HUDEP-2 (cell line): ENCODE results near the gene TBCB.
"Not testable (repeated sequence)": the region's sequence is repeated elsewhere in the genome, so short reads cannot be mapped to it uniquely, and the experiment has no call there.

Experiments
- DNase-seq, 76 experiments: peaks; one replicate each; lab custom pipeline; 2025; ENCODE audit not compliant: unreplicated experiment in 76 of 76; lab: John Stamatoyannopoulos, UW

TBCB gene, protein sequence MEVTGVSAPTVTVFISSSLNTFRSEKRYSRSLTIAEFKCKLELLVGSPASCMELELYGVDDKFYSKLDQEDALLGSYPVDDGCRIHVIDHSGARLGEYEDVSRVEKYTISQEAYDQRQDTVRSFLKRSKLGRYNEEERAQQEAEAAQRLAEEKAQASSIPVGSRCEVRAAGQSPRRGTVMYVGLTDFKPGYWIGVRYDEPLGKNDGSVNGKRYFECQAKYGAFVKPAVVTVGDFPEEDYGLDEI

DNA sequence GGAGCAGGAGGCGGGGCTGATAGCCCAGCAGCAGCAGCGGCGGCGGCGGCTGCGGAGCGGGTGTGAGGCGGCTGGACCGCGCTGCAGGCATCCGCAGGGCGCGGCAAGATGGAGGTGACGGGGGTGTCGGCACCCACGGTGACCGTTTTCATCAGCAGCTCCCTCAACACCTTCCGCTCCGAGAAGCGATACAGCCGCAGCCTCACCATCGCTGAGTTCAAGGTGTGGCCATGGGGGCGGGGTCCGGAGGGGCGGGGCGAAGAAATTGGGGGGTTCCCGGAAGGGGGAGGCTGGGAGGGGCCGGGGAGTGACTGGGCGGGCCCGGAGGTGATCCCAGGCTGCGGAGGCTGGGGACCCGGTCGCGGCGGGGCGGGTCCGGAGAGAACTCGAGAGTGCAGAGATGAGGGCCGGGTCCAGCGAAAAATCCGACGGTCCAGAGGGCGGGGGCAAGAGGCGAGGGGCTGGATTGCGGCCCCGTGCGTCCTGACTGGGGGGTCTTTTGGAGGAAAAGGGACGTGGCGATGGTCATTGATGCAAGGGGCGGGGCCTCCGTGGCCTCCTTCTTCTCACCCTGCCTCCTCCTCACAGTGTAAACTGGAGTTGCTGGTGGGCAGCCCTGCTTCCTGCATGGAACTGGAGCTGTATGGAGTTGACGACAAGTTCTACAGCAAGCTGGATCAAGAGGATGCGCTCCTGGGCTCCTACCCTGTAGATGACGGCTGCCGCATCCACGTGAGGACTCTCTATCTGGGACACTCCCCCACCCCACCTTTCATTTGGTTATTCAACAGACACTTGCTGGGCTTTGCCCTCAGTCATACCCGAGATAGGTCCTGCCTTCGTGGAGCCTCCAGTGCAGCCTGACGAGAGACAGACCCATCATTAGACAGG, at the start of gene TBCB:
TSS of gene TBCB (plus strand) at position 16 of the 891 bp plus-strand sequence. CDS start at position 109, 93 bp downstream.
- peak in 44 of 76 experiments; percentile 33 to 95 (median 87) for DNase-seq

DNA sequence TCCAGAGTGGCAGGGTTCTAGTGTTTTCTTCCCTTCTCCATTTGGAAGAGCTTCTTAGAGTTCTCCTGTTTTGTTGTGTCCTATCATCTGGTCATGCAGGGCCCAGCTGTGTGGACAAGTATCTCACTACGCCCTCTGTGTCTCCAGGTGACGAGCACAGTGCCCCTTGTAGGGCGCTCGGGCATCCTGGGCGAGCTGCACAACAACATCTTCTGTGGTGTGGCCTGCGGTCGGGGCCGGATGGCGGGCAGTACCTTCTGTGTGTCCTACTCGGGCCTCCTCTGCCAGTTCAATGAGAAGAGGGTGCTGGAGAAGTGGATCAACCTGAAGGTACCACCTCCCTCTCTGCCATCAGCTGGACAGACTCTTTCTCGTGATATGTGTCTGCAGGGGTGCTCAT, 47.6 kb upstream of the TBCB start:
- DNase-seq = no peak

DNA sequence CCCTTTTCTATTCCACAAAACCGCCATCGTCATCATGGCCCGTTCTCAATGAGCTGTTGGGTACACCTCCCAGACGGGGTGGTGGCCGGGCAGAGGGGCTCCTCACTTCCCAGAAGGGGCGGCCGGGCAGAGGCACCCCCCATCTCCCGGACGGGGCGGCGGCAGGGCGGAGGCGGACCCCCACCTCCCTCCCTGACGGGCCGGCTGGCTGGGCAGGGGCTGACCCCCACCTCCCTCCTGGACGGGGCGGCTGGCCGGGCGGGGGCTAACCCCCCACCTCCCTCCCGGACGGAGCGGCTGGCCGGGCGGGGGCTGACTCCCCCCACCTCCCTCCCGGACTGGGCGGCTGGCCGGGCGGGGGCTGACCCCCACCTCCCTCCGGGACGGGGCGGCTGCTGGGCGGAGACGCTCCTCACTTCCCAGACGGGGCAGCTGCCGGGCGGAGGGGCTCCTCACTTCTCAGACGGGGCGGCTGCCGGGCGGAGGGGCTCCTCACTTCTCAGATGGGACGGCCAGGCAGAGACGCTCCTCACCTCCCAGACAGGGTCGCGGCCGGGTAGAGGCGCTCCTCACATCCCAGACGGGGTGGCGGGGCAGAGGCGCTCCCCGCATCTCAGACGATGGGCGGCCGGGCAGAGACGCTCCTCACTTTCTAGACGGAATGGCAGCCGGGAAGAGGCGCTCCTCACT, 46.3 kb upstream of the TBCB start:
- not testable (repeated sequence) for DNase-seq

DNA sequence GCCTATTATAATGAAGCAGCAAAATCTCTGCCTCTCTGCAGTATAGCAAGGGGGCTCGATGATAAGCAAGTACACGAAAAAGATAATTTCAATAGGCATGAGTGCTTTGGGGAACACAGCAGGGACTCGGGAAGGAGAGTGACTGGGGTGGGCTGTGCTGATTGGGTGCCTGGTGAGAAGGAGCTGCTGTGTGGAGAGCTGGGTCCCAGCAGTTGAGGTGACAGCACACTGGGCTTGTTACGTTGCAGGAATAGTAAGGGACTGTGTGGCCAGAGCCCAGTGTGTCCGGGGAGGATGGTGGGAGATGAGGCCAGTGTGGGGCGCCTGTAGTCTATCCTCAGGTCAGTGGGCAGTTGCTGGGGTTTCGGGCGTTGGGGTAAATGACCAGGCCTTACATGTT, 43.2 kb upstream of the TBCB start:
- DNase-seq = no peak

DNA sequence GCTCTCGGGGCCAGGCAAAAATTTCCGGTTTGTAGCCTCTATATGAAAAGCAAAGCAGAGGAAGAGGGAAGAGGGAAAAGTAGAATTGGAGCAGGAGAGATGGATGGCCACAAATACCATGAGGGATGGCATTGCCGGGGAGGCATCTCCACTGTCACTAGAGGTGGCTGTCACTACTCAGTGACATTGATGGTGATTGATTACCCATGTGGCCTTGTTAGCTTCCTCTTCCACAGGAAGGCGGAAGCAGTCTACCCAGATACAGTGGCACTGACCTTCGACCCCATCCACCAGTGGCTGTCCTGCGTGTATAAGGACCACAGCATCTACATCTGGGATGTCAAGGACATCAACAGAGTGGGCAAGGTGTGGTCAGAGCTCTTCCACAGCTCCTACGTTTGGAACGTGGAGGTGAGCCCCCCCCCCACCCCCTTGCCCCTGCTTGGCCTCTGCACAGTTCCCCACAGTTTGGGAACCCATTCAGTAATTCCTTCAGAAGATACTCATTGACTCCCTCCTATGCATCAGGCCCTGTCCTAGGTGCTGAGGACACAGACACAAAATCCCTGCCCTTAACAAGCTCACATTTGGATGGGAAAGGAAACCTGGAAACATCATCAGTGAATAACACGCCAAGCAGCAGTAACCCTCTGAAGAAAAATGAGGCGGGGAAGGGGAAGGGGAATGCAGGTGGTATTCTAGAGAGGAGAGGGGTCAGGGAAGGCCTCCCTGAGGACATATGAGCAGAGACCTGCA, 42.0 kb upstream of the TBCB start:
- DNase-seq = no peak

DNA sequence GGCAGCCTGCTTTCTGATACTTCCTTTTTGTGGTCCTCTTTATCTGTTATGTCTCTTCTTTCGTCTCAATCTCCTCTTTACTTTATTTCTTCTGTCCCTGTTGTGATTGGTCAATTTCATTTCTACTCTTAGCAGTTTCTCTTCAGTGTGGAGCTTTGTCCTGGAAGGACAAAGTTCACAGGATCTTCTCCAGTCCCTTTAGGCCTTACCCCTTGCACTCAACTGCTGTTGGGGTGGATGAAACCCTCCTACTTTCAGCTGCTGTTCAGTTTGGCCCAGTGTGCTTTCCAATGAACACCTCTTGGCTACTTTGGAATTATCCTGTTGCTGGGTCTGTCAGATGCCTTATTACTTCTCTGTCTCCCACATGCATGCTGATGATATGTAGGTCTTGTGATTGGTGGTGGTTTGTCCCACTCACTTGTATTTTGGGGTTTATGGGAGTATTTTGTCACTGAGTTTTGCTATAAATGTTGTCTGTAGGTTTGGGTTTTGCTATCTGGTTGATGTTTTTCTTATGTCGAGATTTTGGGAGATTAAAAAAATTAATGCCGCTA, 35.8 kb upstream of the TBCB start:
- no peak for DNase-seq

DNA sequence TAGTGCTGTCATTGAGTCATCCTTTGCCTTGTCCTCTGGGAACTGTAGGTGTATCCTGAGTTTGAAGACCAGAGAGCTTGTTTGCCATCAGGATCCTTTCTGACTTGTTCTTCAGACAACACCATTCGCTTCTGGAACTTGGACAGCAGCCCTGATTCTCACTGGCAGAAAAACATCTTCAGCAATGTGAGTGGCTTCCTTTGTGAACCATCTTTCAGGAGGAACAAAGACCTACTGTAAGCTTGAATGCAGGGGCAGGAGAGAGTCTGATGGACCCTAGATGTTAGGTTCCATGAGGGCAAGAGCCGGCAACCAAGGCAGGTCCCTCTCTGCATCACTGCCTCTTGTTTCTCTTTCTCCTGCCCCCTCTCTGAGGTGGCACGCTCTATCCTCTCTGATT, 33.9 kb upstream of the TBCB start:
- no peak for DNase-seq

DNA sequence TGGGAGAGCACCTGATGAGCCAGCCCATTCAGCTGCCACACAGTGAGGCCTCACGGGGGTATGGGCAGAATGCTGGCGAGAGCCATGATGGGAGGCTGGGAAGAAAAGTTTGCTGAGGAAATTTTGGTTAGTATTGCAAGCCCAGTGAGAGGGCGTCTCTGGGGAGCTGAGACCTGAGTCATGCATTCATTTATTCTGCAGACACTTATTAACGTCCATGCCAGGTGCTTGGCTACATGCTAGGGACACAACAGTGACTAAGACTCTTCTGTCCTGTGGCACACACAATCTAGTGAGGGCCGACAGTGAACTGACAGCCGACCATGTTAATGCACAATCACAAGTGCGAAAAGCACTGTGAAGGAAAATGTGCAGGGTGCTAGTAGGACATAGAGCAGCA, 33.4 kb upstream of the TBCB start:
- DNase-seq = no peak

DNA sequence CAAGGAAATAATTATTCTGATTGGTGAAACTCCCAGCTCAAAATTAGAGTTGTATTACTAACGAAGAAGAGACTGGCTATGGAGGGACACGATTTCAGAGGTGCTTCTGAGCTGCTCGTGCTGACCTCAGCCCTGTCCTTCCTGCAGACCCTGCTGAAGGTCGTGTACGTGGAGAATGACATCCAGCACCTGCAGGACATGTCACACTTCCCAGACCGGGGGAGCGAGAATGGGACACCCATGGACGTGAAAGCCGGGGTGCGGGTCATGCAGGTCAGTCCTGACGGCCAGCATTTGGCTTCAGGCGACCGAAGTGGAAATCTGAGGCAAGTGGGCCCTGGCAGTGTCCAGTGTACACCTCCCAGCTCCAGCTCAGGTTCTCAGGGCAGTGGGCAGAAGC, 32.4 kb upstream of the TBCB start:
- no peak for DNase-seq

DNA sequence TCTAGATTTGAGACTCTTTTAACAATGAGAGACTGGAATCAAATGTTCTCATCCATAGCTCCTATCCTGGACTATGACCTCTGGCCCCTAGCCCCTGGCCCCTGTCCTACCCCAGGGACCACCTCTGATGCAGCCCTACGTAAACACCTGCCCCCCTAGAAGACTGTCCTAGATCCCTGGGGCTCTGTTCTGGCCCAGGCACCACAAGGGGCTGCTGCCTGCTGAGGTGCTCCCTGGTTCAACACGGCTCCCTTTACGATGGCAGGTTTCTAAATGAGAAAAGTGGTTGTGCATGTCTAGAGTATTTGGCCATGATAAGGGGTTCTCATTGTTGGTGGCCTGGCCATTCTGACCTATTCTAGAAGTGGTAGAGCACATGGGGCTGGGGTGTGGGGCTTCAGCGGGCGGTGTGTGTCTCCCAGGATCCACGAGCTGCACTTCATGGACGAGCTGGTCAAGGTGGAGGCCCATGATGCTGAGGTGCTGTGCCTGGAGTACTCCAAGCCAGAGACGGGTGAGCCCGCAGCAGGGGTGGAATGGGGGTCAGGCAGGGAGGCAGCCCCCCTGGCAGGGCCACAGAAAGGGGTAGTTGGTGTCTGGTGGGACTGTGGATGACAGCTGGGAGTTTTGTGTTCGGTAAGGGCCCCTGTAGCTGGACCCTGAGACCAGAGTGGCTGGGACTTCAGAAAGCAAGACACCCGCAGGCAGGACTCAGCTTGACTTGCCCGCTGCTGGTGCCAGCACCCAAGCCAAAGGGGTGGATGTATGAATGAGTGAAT, 30.8 kb upstream of the TBCB start:
- DNase-seq = no peak

DNA sequence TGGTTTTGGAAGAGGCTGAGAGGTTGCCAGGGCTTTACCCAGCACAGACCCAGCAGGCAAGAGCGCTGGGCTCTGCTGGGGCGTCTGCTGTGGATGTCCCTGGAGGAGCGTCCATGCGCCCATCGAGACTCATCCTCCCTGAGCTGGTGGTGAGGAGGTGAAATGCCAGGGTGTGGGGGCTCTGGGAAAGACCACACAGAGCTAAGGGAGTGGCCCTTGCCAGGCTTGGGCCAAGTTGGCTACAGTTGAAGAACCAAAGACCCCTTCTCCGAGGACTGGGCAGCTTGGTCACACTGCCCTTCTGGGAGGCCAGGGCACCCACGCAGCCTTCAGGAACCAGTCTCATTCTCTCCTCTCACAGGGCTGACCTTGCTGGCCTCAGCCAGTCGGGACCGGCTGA, 28.9 kb upstream of the TBCB start:
- no peak for DNase-seq

DNA sequence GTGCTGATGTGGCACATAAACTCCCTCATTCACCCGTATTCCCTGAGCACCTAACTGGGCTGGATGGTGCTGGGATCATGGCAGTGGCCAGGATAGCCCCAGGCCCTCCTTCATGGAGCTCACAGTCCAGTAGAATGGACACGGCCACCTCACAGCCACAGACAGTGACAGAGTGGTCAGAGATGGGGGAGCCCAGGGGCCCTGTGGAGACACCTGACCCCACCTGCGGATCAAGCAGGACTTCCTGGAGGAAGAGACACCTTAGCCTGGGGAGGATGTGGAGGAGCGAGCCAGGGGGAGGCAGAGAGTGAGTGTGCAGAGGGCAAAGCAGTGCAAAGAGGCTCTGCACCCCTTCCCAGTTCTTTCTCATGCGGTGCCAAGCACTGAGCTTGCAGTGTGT, 25.4 kb upstream of the TBCB start:
- no peak for DNase-seq

DNA sequence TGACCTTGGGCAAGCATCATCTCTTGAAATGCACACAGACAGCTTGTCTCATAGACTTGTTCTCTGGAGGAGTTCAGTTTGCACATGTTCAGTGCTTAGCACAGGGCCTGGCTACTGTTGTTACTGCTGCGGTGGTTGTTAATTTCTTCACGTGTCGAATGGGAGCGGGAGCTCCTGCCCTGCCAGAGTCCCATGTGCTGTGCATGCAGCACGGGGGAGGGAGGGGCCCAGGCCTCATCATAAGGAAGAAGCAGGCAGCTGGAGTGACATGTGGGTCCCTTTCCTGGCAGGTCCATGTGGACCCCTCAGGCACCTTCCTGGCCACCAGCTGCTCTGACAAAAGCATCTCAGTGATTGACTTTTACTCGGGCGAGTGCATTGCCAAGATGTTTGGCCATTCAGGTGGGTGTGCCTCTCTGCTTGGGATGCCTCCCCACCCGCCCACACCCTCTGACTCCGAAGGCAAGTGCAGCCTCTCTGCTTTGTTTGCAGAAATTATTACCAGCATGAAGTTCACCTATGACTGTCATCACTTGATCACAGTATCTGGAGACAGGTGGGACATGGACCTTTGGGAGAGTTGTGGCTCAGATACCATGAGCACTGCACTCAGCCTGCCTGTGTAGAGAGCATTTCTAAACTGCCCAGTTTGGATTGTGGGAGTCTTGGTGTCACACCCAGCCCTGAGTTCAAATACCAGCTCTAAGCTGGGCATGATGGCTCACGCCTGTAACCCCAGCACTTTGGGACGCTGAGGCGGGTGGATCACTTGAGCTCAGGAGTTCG, 24.2 kb upstream of the TBCB start:
- DNase-seq = peak in 3 of 76 experiments; percentile 7 to 16 (median 10)

DNA sequence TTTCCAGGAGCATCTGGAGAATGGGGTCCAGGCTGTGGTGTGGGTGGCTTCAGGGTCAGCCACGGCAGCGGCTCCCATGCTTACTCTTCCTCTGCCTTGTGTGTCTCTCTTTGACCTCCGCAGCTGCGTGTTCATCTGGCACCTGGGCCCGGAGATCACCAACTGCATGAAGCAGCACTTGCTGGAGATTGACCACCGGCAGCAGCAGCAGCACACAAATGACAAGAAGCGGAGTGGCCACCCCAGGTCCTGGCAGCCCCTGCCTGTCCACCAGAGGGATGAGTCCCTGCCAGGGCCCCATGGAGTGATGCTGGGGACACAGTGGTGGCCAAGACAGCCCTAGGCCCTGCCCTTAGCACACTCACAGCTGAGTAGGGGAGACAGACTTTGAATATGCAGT, 22.7 kb upstream of the TBCB start:
- no peak for DNase-seq

DNA sequence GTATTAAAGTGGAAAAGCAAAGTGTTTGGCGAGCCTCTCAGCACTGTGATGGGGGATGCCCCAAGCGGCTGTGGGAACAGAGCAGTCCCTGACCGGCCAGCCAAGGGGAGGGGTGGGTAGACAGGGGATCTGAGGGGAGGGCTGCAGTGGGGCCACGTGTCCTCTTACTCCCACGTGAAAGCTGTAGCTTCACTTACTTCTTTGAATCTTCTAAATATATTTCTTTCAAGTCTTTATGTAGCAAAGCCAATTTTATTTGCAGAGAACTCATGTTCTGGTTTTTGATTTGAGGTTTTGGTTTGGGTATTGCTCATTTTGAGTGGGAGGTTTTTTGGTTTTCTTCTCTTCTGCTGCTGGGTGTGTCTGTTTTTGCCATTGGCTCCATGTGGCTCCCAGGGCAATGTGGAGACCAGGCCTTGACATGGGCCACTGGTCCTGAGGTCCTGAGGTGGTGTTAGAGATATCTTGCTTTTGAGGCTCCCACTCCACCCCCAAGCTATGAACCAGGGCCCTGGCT, 22.1 kb upstream of the TBCB start:
- no peak for DNase-seq

DNA sequence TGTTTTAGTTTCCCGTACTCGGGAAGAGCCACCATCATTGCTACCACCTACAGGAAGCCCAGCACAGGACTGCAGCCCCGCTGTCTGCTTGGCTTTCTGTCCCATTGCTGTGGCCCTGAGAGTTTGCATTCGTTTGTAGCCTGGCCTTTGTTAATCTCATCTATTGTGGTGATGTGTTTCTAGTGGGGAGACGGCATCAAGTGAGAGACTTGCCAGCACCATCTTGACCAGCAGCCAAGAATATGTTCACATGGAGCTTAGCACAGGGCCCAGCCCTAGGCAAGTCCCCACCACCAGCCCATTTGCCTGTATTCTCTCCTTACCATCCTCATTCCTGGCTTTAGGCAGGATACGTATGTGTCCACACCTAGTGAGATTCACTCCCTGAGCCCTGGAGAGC, 21.6 kb upstream of the TBCB start:
- peak in 7 of 76 experiments; percentile 7 to 34 (median 16) for DNase-seq

DNA sequence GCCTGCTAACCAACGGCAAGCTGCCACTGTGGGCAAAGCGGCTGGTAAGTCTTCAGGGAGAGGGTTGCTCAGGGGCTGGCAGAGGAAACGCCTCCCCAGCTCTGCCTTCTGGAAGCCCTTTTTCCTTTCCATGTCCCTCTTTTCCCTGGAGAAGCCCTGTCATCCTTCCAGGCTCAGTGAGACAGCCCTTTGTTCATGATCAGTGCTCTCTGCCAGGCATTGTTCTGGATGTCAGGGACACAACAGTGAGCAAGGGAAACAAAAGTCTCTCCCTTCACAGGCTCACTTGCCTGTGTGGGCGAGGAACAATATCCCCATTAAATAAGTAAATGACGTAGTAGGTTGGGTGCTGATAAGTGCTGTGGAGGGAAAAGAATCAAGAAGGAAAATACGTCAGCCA, 18.2 kb upstream of the TBCB start:
- DNase-seq = no peak

DNA sequence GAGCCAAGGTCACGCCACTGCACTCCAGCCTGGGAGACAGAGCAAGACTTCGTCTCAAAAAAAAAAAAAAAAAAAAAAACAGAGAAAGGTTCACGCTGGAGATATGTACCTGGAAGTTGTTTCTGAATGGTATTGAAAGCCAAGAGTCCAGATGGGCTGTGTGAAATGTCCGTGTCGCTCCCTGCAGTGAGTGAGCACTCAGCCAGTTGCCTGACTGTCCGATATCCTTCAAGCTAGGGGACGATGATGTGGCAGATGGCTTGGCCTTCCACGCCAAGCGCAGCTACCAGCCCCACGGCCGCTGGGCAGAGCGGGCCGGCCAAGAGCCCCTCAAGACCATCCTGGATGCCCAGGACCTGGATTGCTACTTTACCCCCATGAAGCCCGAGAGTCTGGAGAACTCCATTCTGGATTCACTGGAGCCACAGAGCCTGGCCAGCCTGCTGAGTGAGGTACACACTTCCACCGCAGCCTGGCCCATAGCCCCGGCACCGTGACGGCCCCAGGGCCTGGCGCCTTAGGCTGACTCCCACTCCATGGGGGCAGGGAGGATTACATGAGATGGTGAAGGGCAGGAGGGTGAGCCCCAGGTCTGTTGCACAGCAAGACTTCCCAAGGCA, 16.0 kb upstream of the TBCB start:
- no peak for DNase-seq
